Fibroblast of lung (primary cell): ENCODE results near the gene STK32B. TPM values are rescaled to one million over a fixed set of nuclear protein-coding genes. Genes with fewer than 3 reads are reported as not detected.

Experiments
- DNase-seq, 2 donors: peaks; one replicate each; pipeline versions ENCODE4 v3.0.0 to v3.0.0-alpha.2; 2010; ENCODE audit warnings: low read depth in 2 of 2
- H2AFZ ChIP-seq: 2 replicates; pipeline ENCODE4 v1.5.1; 2012; ENCODE audit warnings: low read length, control low read depth, inconsistent platforms
- H3K27ac ChIP-seq: 2 replicates; pipeline ENCODE4 v1.5.1; 2011; ENCODE audit warnings: low read length, control low read depth; ENCODE audit not compliant: insufficient read depth
- H3K27me3 ChIP-seq: 2 replicates; pipeline ENCODE4 v1.5.1; 2011; ENCODE audit warnings: mild to moderate bottlenecking, low read length; ENCODE audit not compliant: control insufficient read depth, insufficient read depth
- H3K36me3 ChIP-seq: 2 replicates; pipeline ENCODE4 v1.5.1; 2011; ENCODE audit warnings: low read length; ENCODE audit not compliant: control insufficient read depth, insufficient read depth
- H3K4me1 ChIP-seq: 2 replicates; pipeline ENCODE4 v1.5.1; 2011; ENCODE audit warnings: low read length; ENCODE audit not compliant: control insufficient read depth, insufficient read depth; ENCODE audit errors: extremely low read depth
- H3K4me2 ChIP-seq: 2 replicates; pipeline ENCODE4 v1.5.1; 2011; ENCODE audit warnings: low read length, control low read depth; ENCODE audit not compliant: insufficient read depth; ENCODE audit errors: extremely low read depth
- H3K4me3 ChIP-seq, 4 experiments: fragments of 200-600 bp in 1 of 4; sonication (generic) in 1 of 4; replicated peaks in 1 of 4; 2 replicates each; pipeline ENCODE4 v1.5.1; 2011 to 2016; ENCODE audit warnings: low read length in 4 of 4, low read depth in 3 of 4, mild to moderate bottlenecking in 3 of 4, control low read depth in 2 of 4, inconsistent platforms in 1 of 4, mixed read lengths in 1 of 4; ENCODE audit not compliant: insufficient read depth in 1 of 4; ENCODE audit errors: control extremely low read depth in 1 of 4
- H3K79me2 ChIP-seq: 2 replicates; pipeline ENCODE4 v1.5.1; 2012; ENCODE audit warnings: mild to moderate bottlenecking, low read length, inconsistent platforms; ENCODE audit not compliant: control insufficient read depth, insufficient read depth
- H3K9ac ChIP-seq: 2 replicates; pipeline ENCODE4 v1.5.1; 2011; ENCODE audit warnings: mild to moderate bottlenecking, low read length, control low read depth; ENCODE audit not compliant: insufficient read depth
- H3K9me3 ChIP-seq: 2 replicates; pipeline ENCODE4 v1.5.1; 2012; ENCODE audit warnings: low read depth, low read length; ENCODE audit not compliant: control insufficient read depth, insufficient read depth
- H4K20me1 ChIP-seq: 2 replicates; pipeline ENCODE4 v1.5.1; 2011; ENCODE audit warnings: low read length; ENCODE audit not compliant: control insufficient read depth, insufficient read depth; ENCODE audit errors: extremely low read depth
- CTCF ChIP-seq, 2 donors: IDR thresholded peaks in 1 of 2; conservative IDR thresholded peaks in 1 of 2; 1 replicate in 1 of 2; 2 replicates in 1 of 2; pipeline ENCODE4 v1.5.1; 2011 to 2012; ENCODE audit warnings: low read length in 2 of 2, control low read depth in 1 of 2, inconsistent platforms in 1 of 2, low read depth in 1 of 2, mild to moderate bottlenecking in 1 of 2
- EZH2 ChIP-seq: IDR thresholded peaks from 2 replicates; pipeline ENCODE4 v1.5.1; 2012; ENCODE audit warnings: low read length, control low read depth, mild to moderate bottlenecking; ENCODE audit errors: missing control alignments
- polyA plus RNA-seq, 2 donors: library from polyadenylated mRNA; depleted of rRNA in 1 of 2; stranded (reverse) in 1 of 2; unstranded in 1 of 2; fragments of >200 nt; gene quantifications; 2 replicates each; pipeline ENCODE4 v1.2.1, GENCODE V29; 2011 to 2012; ENCODE audit warnings: missing spikeins in 1 of 2
- total RNA-seq: library from RNA; depleted of rRNA; stranded (reverse); fragments of >200 nt; gene quantifications from 2 replicates; pipeline ENCODE4 v1.2.1, GENCODE V29; 2014

STK32B gene
- total and polyA plus RNA-seq, 2 donors (not counting 1 experiment from before 2014, with no cell fraction given), result 0.50 to 1.4 TPM

GRCh38 chr4:5472160-5472591 lies 420.9 kb downstream of the STK32B start:
- TF ChIP-seq CTCF (conservative IDR thresholded peaks at IDR 0.05 in 1 of 2, IDR thresholded peaks at IDR 0.05 in 1 of 2; ENCODE audit: low read depth in 1 of 2, low read length in 2 of 2) (no peak), EZH2 (no peak)
- H3K9me3 ChIP-seq, result no peaks in the 10 kb centered on the region

GRCh38 chr4:5473125-5473524 lies 421.8 kb downstream of the STK32B start:
- Histone ChIP-seq H3K4me1 (no peaks in the 10 kb centered on the region), H3K36me3 (no peaks in the 10 kb centered on the region), H3K79me2 (no peaks in the 10 kb centered on the region), H3K27me3 (no peaks in the 10 kb centered on the region), H4K20me1 (no peaks in the 10 kb centered on the region), H3K4me2 (no peak overlapping the region), H3K9ac (no peak overlapping the region), H3K9me3 (no peaks in the 10 kb centered on the region), H3K4me3 (no peak overlapping the region), H3K27ac (no peak overlapping the region), H2AFZ (no peak overlapping the region)
- TF ChIP-seq EZH2 (no peak), CTCF (conservative IDR thresholded peaks at IDR 0.05 in 1 of 2, IDR thresholded peaks at IDR 0.05 in 1 of 2; ENCODE audit: low read depth in 1 of 2, low read length in 2 of 2) (no peak)
- no peak for DNase-seq

More at GRCh38 chr4:5472160-5472591, 420.9 kb downstream of the STK32B start:
- no peaks in the 10 kb centered on the region for H3K79me2 ChIP-seq
- H3K4me1 ChIP-seq, result no peaks in the 10 kb centered on the region
- H3K36me3 ChIP-seq, result no peaks in the 10 kb centered on the region
- H3K27ac ChIP-seq, result no peak overlapping the region
- DNase-seq, result no peak
- H3K4me2 ChIP-seq, result no peak overlapping the region
- no peak overlapping the region for H3K9ac ChIP-seq
- no peaks in the 10 kb centered on the region for H4K20me1 ChIP-seq
- H2AFZ ChIP-seq, result no peak overlapping the region
- no peaks in the 10 kb centered on the region for H3K27me3 ChIP-seq
- H3K4me3 ChIP-seq, result no peak overlapping the region

- H4K20me1 ChIP-seq, result no peaks in the 10 kb centered on the region
- H3K4me3 ChIP-seq, result no peak overlapping the region
- DNase-seq, result peak in 1 of 2 donors; percentile 73
- no peaks in the 10 kb centered on the region for H3K36me3 ChIP-seq
- H3K27ac ChIP-seq, result no peak overlapping the region
- TF ChIP-seq CTCF (conservative IDR thresholded peaks at IDR 0.05 in 1 of 2, IDR thresholded peaks at IDR 0.05 in 1 of 2; ENCODE audit: low read depth in 1 of 2, low read length in 2 of 2) (no peak), EZH2 (no peak)
- H3K4me1 ChIP-seq, result no peaks in the 10 kb centered on the region
- H3K27me3 ChIP-seq, result no peaks in the 10 kb centered on the region
- no peaks in the 10 kb centered on the region for H3K79me2 ChIP-seq
- H3K4me2 ChIP-seq, result no peak overlapping the region
- no peak overlapping the region for H2AFZ ChIP-seq
- no peaks in the 10 kb centered on the region for H3K9me3 ChIP-seq
- no peak overlapping the region for H3K9ac ChIP-seq
These were observed 423.5 kb downstream of the STK32B start for GRCh38 chr4:5474756-5475155.
